Stimulated activated CD4-positive, alpha-beta T cell treated with anti-CD3 and anti-CD28 coated beads, Interleukin-2, amount 100 ng/mL, for 24 hours (primary cell): ENCODE data around the gene SNX21.
A peak's percentile ranks its signal among the peaks of the same experiment; 100 is the strongest.

ENCODE experiments used
- DNase-seq, 2 donors: peaks; one replicate each; pipeline ENCODE4 v3.0.0-alpha.2; 2020

The SNX21 gene

DNA sequence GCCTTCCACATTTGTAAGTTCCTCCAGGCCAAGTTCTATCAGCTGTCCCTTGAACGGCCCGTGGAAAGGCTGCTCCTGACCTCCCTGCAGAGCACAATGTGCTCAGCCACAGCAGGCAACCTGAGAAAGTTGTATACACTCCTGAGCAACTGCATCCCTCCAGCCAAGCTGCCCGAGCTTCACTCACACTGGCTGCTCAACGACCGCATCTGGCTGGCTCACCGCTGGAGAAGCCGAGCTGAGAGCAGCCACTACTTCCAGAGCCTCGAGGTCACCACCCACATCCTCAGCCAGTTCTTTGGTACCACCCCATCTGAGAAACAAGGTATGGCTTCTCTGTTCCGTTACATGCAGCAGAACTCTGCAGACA lies 49.5 kb downstream of the SNX21 start:
- DNase-seq, result no peak

DNA sequence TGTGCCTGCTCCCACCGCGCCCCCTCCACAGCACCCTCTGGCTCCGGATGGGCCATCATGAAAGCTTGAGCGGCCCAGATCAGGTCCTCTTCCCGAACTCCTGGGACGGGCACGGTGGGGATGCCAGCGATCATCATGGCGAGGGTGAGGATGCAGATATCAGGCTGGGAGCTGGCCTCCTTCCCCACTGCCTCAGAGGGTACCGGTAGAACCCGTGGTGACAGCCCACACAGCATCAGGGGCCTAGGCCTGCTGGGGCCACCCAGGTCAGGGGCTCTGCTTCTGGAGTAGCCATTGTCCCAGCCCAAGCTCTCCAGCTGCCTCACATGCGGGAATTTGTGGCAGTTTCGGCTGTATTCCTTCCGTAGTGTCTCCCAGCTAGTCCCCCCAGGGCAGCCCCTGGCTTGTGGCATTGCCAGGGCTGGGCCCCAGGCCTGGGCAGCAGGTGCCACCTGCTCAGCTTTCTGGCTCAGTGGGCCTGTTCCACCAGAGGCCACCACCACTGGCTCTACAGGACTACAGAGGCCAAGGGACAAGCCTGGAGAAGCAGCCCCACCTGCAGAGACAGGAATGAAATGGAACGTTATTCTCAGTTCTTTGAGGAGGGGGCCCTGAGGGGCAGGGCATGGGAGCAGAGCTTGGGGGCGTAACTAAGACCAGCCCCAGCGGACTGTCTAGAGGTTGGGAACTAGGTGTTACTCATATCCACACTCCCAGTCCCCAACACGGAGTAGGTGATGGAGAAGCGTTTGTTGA lies 53.2 kb downstream of the SNX21 start:
- no peak for DNase-seq

DNA sequence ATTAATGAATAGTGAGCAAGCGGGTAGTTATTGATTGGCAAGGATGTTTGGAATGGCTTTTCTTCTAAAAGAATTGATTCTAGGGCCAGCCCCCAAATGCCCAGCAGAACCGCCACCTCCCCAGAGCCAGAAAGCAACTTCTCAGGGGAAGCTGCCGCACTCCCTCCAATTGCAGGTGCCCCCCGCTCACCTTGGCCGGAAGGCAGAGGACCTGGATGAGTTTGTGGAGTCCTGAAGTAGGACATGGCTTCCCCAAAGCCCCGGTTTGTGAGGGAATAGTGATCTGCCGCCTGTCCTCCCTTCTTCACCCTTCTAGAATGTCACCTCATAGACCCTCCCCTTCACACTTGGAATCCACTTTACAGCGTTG lies 53.7 kb downstream of the SNX21 start, which contains the start of gene SPATA25:
Gene SPATA25 (minus strand): TSS at position 277 of the 370 bp plus-strand sequence. CDS start 32 bp downstream, at position 245.
- no peak for DNase-seq

DNA sequence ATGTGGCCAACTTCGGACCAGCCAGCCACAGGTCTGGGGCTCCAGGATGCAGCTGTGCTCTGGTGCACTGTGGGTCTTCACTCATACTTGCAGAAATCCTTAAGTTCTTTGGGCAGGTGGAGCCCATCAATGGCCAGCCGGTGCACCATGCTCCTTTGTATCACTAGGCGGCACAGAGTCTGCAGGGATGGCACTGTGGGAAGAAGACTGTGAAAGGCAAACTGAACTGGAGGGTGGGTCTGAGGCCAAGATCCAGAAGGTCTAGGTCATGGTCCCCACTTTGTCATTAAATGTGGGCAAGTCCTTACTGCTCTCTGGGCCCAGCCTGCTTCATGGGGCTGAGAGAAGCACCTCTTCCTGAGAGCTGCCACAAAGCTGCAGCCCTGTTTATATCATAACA lies 55.1 kb downstream of the SNX21 start:
- no peak for DNase-seq

DNA sequence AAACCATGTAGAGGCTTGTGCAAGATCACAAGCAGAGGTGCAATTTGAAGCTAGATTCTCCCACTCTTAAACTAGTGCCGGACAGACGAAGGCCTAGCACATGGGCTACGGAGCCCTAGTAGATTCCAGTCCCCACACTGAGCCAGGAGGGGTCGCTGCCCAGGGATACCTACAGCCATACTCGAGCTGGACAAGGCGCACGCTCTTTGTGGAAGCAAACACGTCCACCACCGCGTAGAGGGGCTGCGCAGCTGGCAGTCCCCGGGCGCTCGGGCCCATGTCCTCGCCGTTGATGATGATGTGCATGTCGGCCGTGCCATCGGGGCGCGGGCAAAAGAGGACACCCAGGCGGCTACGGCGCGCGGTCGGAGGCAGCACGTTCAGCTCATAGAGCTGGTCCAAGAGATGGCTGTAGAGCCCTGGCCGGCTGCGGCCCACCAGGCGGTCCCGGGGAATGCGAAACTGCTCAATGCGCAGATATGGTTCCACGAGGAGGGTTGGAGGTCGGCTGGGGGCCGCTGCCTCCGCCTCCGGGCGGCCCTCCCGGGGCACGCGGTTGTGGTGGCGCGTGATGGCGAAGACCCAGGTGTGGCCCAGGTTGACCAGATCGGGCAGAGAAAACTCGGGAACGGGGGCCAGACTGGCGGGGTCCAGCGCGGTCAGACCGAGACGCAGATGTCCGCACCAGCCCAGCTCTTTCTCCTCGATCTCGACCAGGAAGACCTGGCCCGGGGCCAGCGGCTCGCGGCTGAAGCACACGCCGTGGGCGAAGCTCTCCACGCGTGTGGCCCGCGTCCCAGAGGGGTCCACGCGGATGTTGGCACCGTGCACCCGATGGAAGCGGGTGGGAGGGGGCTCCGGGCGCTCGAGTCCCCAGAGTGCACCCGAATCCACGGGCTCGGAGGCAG lies 56.7 kb downstream of the SNX21 start:
- DNase-seq, result peak; percentile 51 to 57

DNA sequence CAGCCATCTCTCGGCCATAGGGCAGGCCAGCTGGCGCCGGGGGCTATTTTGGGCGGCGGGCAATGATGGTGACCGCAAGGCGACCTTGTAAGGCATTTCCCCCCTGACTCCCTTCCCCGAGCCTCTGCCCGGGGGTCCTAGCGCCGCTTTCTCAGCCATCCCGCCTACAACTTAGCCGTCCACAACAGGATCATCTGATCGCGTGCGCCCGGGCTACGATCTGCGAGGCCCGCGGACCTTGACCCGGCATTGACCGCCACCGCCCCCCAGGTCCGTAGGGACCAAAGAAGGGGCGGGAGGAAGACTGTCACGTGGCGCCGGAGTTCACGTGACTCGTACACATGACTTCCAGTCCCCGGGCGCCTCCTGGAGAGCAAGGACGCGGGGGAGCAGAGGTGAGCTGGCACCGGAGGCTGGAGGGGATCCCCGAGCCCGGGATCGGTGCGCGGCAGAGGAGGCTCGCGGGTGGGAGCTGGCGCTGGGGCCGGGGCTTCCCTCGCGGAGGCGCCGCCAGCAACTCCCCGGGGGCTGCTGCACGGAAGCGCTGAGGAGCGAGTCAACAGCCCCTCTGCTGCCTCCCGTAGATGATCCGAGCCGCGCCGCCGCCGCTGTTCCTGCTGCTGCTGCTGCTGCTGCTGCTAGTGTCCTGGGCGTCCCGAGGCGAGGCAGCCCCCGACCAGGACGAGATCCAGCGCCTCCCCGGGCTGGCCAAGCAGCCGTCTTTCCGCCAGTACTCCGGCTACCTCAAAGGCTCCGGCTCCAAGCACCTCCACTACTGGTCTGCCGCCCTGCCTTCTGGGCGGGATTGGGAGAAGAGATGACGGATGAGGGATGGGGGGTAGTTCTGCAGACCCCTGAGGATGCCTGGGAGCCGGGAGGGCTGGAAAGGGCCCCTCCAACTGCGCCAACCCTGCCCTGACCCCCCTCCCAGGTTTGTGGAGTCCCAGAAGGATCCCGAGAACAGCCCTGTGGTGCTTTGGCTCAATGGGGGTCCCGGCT lies 57.7 kb downstream of the SNX21 start, which contains the start of the genes CTSA and NEURL2:
Gene CTSA (plus strand): TSS at position 351 of the 999 bp plus-strand sequence. CDS start 234 bp downstream, at position 585.
Gene NEURL2 (minus strand): TSS at position 224 of the 999 bp plus-strand sequence. CDS start 217 bp downstream, at position 7.
- peak; percentile 87 to 90 for DNase-seq

DNA sequence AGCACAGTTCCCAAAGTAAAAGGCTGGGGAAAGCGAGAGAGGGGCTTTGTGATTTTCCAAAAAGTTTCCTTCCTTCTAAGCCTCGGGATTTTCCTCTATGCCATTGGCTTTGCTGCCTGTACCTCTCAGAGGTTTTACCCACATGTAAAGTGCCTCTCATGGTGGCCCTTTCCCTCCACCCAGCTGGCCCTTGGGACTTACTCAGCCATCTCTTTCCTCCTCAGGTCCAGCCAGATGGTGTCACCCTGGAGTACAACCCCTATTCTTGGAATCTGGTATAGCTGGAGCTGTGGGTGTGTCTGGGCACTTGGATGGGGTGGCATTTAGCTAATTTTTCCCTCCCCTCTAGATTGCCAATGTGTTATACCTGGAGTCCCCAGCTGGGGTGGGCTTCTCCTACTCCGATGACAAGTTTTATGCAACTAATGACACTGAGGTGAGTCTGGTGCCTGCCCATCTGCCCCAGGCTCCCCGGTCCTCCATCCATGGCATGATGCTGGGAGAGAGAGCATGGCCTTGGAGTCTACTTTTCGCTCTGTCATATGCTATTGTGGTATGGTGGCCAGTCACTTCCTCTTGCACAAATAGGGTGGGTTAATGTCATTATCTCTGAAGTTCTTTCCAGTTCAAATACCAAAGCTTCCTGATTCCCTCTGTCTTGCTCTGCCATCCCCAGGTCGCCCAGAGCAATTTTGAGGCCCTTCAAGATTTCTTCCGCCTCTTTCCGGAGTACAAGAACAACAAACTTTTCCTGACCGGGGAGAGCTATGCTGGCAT lies 58.6 kb downstream of the SNX21 start:
- DNase-seq, result no peak
